Measurements from ENCODE around the gene TRAPPC3L. TPM values are rescaled to one million over a fixed set of nuclear protein-coding genes. Genes with fewer than 3 reads are reported as not detected.

Gene TRAPPC3L
- total RNA-seq, 1 donor from 2014 or later: not detected

- Histone ChIP-seq H3K27me3 (peaks cover 25% of the 10 kb centered on the region), H3K36me3 (no peaks in the 10 kb centered on the region), H3K4me3 (no peak overlapping the region), H4K20me1 (ENCODE audit: low read depth) (no peaks in the 10 kb centered on the region), H3K27ac (no peak overlapping the region), H3K9me3 (ENCODE audit: low read depth) (no peaks in the 10 kb centered on the region), H3F3A (ENCODE audit: low read depth) (no peaks in the 10 kb centered on the region), H2AFZ (replicated peaks) (no peak overlapping the region), H3K9ac (no peak overlapping the region), H3K4me2 (no peak overlapping the region), H3K79me2 (ENCODE audit: low read depth) (no peaks in the 10 kb centered on the region), H3K4me1 (no peaks in the 10 kb centered on the region)
- TF ChIP-seq EZH2phosphoT487 (IDR thresholded peaks at IDR 0.05) (no peak), EZH2 (IDR thresholded peaks at IDR 0.05) (no peak)
- TF ChIP-seq, protein P1, sequence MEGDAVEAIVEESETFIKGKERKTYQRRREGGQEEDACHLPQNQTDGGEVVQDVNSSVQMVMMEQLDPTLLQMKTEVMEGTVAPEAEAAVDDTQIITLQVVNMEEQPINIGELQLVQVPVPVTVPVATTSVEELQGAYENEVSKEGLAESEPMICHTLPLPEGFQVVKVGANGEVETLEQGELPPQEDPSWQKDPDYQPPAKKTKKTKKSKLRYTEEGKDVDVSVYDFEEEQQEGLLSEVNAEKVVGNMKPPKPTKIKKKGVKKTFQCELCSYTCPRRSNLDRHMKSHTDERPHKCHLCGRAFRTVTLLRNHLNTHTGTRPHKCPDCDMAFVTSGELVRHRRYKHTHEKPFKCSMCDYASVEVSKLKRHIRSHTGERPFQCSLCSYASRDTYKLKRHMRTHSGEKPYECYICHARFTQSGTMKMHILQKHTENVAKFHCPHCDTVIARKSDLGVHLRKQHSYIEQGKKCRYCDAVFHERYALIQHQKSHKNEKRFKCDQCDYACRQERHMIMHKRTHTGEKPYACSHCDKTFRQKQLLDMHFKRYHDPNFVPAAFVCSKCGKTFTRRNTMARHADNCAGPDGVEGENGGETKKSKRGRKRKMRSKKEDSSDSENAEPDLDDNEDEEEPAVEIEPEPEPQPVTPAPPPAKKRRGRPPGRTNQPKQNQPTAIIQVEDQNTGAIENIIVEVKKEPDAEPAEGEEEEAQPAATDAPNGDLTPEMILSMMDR (IDR thresholded peaks at IDR 0.05): no peak
- H3K4me3 Mint-ChIP-seq: no peak overlapping the region
- H3K9me3 Mint-ChIP-seq: no peaks in the 10 kb centered on the region
- H3K27me3 Mint-ChIP-seq (ENCODE audit: insufficient read depth, low read depth): no peaks in the 10 kb centered on the region
- H3K4me1 Mint-ChIP-seq: no peaks in the 10 kb centered on the region
- H3K27ac Mint-ChIP-seq: no peak overlapping the region
- DNase-seq (ENCODE audit: low spot score): no peak
- no peaks in the 10 kb centered on the region for H3K36me3 Mint-ChIP-seq
Observed at GRCh38 chr6:116456106-116456505, 89.4 kb downstream of the TRAPPC3L start.

GRCh38 chr6:116452531-116452930, 93.0 kb downstream of the TRAPPC3L start:
- Histone ChIP-seq H3K27ac (no peak overlapping the region), H3K4me1 (no peaks in the 10 kb centered on the region), H3K9ac (no peak overlapping the region), H3K79me2 (ENCODE audit: low read depth) (no peaks in the 10 kb centered on the region), H2AFZ (replicated peaks) (no peak overlapping the region), H3K4me3 (no peak overlapping the region), H3K4me2 (no peak overlapping the region), H3F3A (ENCODE audit: low read depth) (no peaks in the 10 kb centered on the region), H3K36me3 (no peaks in the 10 kb centered on the region), H3K27me3 (no peaks in the 10 kb centered on the region), H4K20me1 (ENCODE audit: low read depth) (no peaks in the 10 kb centered on the region), H3K9me3 (ENCODE audit: low read depth) (no peaks in the 10 kb centered on the region)
- H3K27me3 Mint-ChIP-seq (ENCODE audit: insufficient read depth, low read depth): no peaks in the 10 kb centered on the region
- DNase-seq (ENCODE audit: low spot score): no peak
- no peak overlapping the region for H3K27ac Mint-ChIP-seq
- TF ChIP-seq, protein P1 (IDR thresholded peaks at IDR 0.05): no peak
- TF ChIP-seq EZH2phosphoT487 (IDR thresholded peaks at IDR 0.05) (no peak), EZH2 (IDR thresholded peaks at IDR 0.05) (no peak)
- H3K9me3 Mint-ChIP-seq: no peaks in the 10 kb centered on the region
- no peak overlapping the region for H3K4me3 Mint-ChIP-seq
- H3K36me3 Mint-ChIP-seq: no peaks in the 10 kb centered on the region
- H3K4me1 Mint-ChIP-seq: no peaks in the 10 kb centered on the region

DNA sequence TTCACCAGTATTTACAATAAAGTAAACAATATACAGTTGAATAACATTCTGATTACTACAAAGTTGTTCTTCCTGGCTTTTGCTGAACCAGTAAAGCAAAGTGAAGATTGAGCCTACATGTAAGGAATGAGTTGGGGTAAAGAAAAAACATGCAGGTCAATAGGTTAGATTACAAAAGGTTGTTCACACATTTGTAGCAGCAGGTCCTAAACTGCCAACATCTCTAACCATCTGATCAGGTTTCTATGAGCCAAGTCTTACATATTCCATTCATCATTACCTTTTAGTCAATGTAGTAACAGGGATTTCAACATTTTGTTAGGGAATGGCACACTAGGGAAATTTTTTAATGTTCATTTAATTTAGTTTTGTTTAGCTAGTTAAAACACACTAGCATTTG, 93.6 kb downstream of the TRAPPC3L start:
- no peaks in the 10 kb centered on the region for H3K4me1 ChIP-seq
- no peak overlapping the region for H3K4me2 ChIP-seq
- H3K4me3 ChIP-seq: no peak overlapping the region
- no peak for DNase-seq (ENCODE audit: low spot score)
- H3K9ac ChIP-seq: no peak overlapping the region
- Mint-ChIP-seq H3K4me3 (no peak overlapping the region), H3K36me3 (no peaks in the 10 kb centered on the region), H3K4me1 (no peaks in the 10 kb centered on the region), H3K9me3 (no peaks in the 10 kb centered on the region), H3K27me3 (ENCODE audit: insufficient read depth, low read depth) (no peaks in the 10 kb centered on the region), H3K27ac (no peak overlapping the region)
- H3F3A ChIP-seq (ENCODE audit: low read depth): no peaks in the 10 kb centered on the region
- H3K27ac ChIP-seq: no peak overlapping the region
- H2AFZ ChIP-seq (replicated peaks): no peak overlapping the region
- no peak for TF ChIP-seq EZH2 (IDR thresholded peaks at IDR 0.05)
- no peaks in the 10 kb centered on the region for H3K9me3 ChIP-seq (ENCODE audit: low read depth)
- no peaks in the 10 kb centered on the region for H3K79me2 ChIP-seq (ENCODE audit: low read depth)
- H3K27me3 ChIP-seq: no peaks in the 10 kb centered on the region
- no peaks in the 10 kb centered on the region for H4K20me1 ChIP-seq (ENCODE audit: low read depth)
- H3K36me3 ChIP-seq: no peaks in the 10 kb centered on the region

GRCh38 chr6:116450769-116451740, 94.4 kb downstream of the TRAPPC3L start:
- no peaks in the 10 kb centered on the region for H3K9me3 ChIP-seq (ENCODE audit: low read depth)
- no peak overlapping the region for H3K4me3 ChIP-seq
- TF ChIP-seq EZH2 (IDR thresholded peaks at IDR 0.05): no peak
- TF ChIP-seq, protein P1 (IDR thresholded peaks at IDR 0.05): no peak
- no peak for TF ChIP-seq EZH2phosphoT487 (IDR thresholded peaks at IDR 0.05)
- H3K4me1 ChIP-seq: no peaks in the 10 kb centered on the region
- Mint-ChIP-seq H3K4me1 (no peaks in the 10 kb centered on the region), H3K9me3 (no peaks in the 10 kb centered on the region), H3K36me3 (no peaks in the 10 kb centered on the region), H3K27ac (no peak overlapping the region), H3K27me3 (ENCODE audit: insufficient read depth, low read depth) (no peaks in the 10 kb centered on the region), H3K4me3 (no peak overlapping the region)
- H3K4me2 ChIP-seq: no peak overlapping the region
- no peak for DNase-seq (ENCODE audit: low spot score)
- no peak overlapping the region for H2AFZ ChIP-seq (replicated peaks)
- no peaks in the 10 kb centered on the region for H3K36me3 ChIP-seq
- H3K79me2 ChIP-seq (ENCODE audit: low read depth): no peaks in the 10 kb centered on the region
- no peaks in the 10 kb centered on the region for H4K20me1 ChIP-seq (ENCODE audit: low read depth)
- no peaks in the 10 kb centered on the region for H3F3A ChIP-seq (ENCODE audit: low read depth)
- no peaks in the 10 kb centered on the region for H3K27me3 ChIP-seq
- H3K27ac ChIP-seq: no peak overlapping the region
- no peak overlapping the region for H3K9ac ChIP-seq

All from neural progenitor cell (in vitro differentiated cells).